Measurements from ENCODE around the gene LENG8. TPM values are rescaled to one million over a fixed set of nuclear protein-coding genes. Genes with fewer than 3 reads are reported as not detected.

Gene LENG8
- total and polyA plus RNA-seq, 8 donors = 37.4 to 464 (median 121) TPM

- no peaks in the 10 kb centered on the region for H3K36me3 ChIP-seq
- intact Hi-C loops (cut with DNase I; ENCODE audit: low total_unique reads) = no loop called here
- WGBS, 5 donors = 25 to 40% (median 30%) methylated on average over 17 to 44 of the region's 44 CpGs
- DNase-seq = peak in 1 of 2 donors; percentile 28
- H3K4me3 ChIP-seq = no peak overlapping the region
- no peak overlapping the region for H3K27ac ChIP-seq
- H3K4me1 ChIP-seq = peaks cover 0 to 32% (median 18%) of the 10 kb centered on the region in 4 donors
- H3K27me3 ChIP-seq = peaks cover 34 to 93% (median 74%) of the 10 kb centered on the region in 3 donors
- TF ChIP-seq CTCF (IDR thresholded peaks at IDR 0.05) (no peak), POLR2A (IDR thresholded peaks at IDR 0.05) (no peak), EP300 (IDR thresholded peaks at IDR 0.05) (no peak), POLR2AphosphoS5 (IDR thresholded peaks at IDR 0.05) (no peak)
- no peaks in the 10 kb centered on the region for H3K9me3 ChIP-seq
Observed at GRCh38 chr19:54416695-54417491, 32.1 kb upstream of the LENG8 start.

GRCh38 chr19:54418030-54418929 is 30.7 kb upstream of the LENG8 start:
- 13 to 30% (median 19%) methylated on average over 16 to 25 of the region's 25 CpGs for WGBS, 5 donors
- TF ChIP-seq POLR2AphosphoS5 (IDR thresholded peaks at IDR 0.05) = no peak
- TF ChIP-seq POLR2A (IDR thresholded peaks at IDR 0.05) = no peak
- intact Hi-C loops (cut with DNase I; ENCODE audit: low total_unique reads) = no loop called here
- peak in 1 of 2 donors; percentile 71 for DNase-seq
- no peak overlapping the region for H3K27ac ChIP-seq
- H3K9me3 ChIP-seq = no peaks in the 10 kb centered on the region
- H3K36me3 ChIP-seq = no peaks in the 10 kb centered on the region
- H3K27me3 ChIP-seq = peaks cover 34 to 94% (median 78%) of the 10 kb centered on the region in 3 donors
- no peak overlapping the region for H3K4me3 ChIP-seq
- peaks cover 0 to 32% (median 18%) of the 10 kb centered on the region in 4 donors for H3K4me1 ChIP-seq

GRCh38 chr19:54418930-54419800 is 29.8 kb upstream of the LENG8 start:
- Histone ChIP-seq H3K4me3 (no peak overlapping the region), H3K9me3 (no peaks in the 10 kb centered on the region), H3K27ac (no peak overlapping the region), H3K27me3 (peaks cover 34 to 100% (median 78%) of the 10 kb centered on the region in 3 donors), H3K4me1 (peaks cover 0 to 32% (median 18%) of the 10 kb centered on the region in 4 donors), H3K36me3 (no peaks in the 10 kb centered on the region)
- WGBS, 5 donors = 80 to 85% (median 81%) methylated on average over 21 to 26 of the region's 26 CpGs
- DNase-seq = peak in 1 of 2 donors; percentile 11
- intact Hi-C loops (cut with DNase I; ENCODE audit: low total_unique reads) = no loop called here
- TF ChIP-seq POLR2AphosphoS5 (IDR thresholded peaks at IDR 0.05) (no peak), POLR2A (IDR thresholded peaks at IDR 0.05) (no peak), CTCF (IDR thresholded peaks at IDR 0.05) (no peak), EP300 (IDR thresholded peaks at IDR 0.05) (no peak)

- H3K27ac ChIP-seq = peak overlapping the region in 1 of 5 donors; percentile 22
- no peak for TF ChIP-seq CTCF (IDR thresholded peaks at IDR 0.05)
- no peak for TF ChIP-seq POLR2A (IDR thresholded peaks at IDR 0.05)
- no peak for TF ChIP-seq POLR2AphosphoS5 (IDR thresholded peaks at IDR 0.05)
- no peak for TF ChIP-seq EP300 (IDR thresholded peaks at IDR 0.05)
- H3K4me1 ChIP-seq = peaks cover 0 to 32% (median 17%) of the 10 kb centered on the region in 4 donors
- peaks cover 25 to 100% (median 70%) of the 10 kb centered on the region in 3 donors for H3K27me3 ChIP-seq
- DNase-seq = no peak
- 19 to 55% (median 26%) methylated on average over 2 to 10 of the region's 10 CpGs for WGBS, 5 donors
- H3K4me3 ChIP-seq = no peak overlapping the region
- H3K9me3 ChIP-seq = no peaks in the 10 kb centered on the region
- H3K36me3 ChIP-seq = no peaks in the 10 kb centered on the region
- intact Hi-C loops (cut with DNase I; ENCODE audit: low total_unique reads) = no loop called here
Observed at GRCh38 chr19:54420068-54420382, 29.0 kb upstream of the LENG8 start.

Measured in stomach (tissue), 9 donors.